Panc1 (cell line): ENCODE results near the gene WNT5A. TPM values are rescaled to one million over a fixed set of nuclear protein-coding genes. Genes with fewer than 3 reads are reported as not detected.

Source experiments
- ATAC-seq: fragments of 200-7000 bp; cut with Tn5 transposase; 2 replicates; pipeline ENCODE4 v1.9.1; 2020; ENCODE audit warnings: mild to moderate bottlenecking, moderate library complexity
- BruUV-seq: library from RNA; stranded (reverse); fragments of 400-500 nt; replicated peaks from 2 replicates; lab custom pipeline; 2021; lab: Mats Ljungman, UMichigan
- CTCF ChIA-PET: fragments of 300-600 bp; sonication (Branson Sonifier 250); formaldehyde crosslinking; loops from one replicate; lab custom pipeline; 2022; ENCODE audit warnings: antibody characterized with exemption; lab: Charles Lee
- POLR2A ChIA-PET: fragments of 300-600 bp; sonication (Branson Sonifier 250); formaldehyde crosslinking; loops from one replicate; lab custom pipeline; 2022; ENCODE audit warnings: antibody characterized with exemption; lab: Charles Lee
- DNase-seq: peaks from one replicate; pipeline ENCODE4 v3.0.0-alpha.2; 2010; ENCODE audit warnings: low read depth, low spot score
- H3K27ac ChIP-seq: 2 replicates; pipeline ENCODE4 v1.5.1; 2011; ENCODE audit warnings: mild to moderate bottlenecking, low read length, inconsistent platforms
- H3K27me3 ChIP-seq: fragments of 200-500 bp; sonication (Bioruptor generic); 2 replicates; pipeline ENCODE4 v1.6.0; 2014; ENCODE audit warnings: low read length, inconsistent platforms; ENCODE audit not compliant: control insufficient read depth, insufficient read depth
- H3K36me3 ChIP-seq: fragments of 200-500 bp; sonication (Bioruptor generic); 2 replicates; pipeline ENCODE4 v1.5.1; 2014; ENCODE audit warnings: inconsistent platforms, mild to moderate bottlenecking, low read length, moderate library complexity; ENCODE audit not compliant: control insufficient read depth, insufficient read depth
- H3K4me1 ChIP-seq: 2 replicates; pipeline ENCODE4 v1.5.1; 2011; ENCODE audit warnings: inconsistent platforms, mild to moderate bottlenecking, low read length, moderate library complexity; ENCODE audit not compliant: control insufficient read depth, insufficient read depth
- H3K4me3 ChIP-seq, 2 experiments: 2 replicates each; pipeline ENCODE4 v1.5.1; 2011 to 2012; ENCODE audit warnings: low read depth in 2 of 2, low read length in 2 of 2, mild to moderate bottlenecking in 2 of 2, inconsistent platforms in 1 of 2, moderate library complexity in 1 of 2
- H3K9me3 ChIP-seq: fragments of 200-500 bp; sonication (Bioruptor generic); 2 replicates; pipeline ENCODE4 v1.5.1; 2014; ENCODE audit warnings: low read depth, mild to moderate bottlenecking, inconsistent platforms, low read length, moderate library complexity; ENCODE audit not compliant: control insufficient read depth, insufficient read depth
- POLR2AphosphoS5 ChIP-seq: IDR thresholded peaks from 2 replicates; pipeline ENCODE4 v1.6.1; 2012; ENCODE audit warnings: mild to moderate bottlenecking, low read depth, low read length, moderate library complexity
- SIN3A ChIP-seq: IDR thresholded peaks from 2 replicates; pipeline ENCODE4 v1.6.1; 2012; ENCODE audit warnings: low read depth, mild to moderate bottlenecking, low read length, moderate library complexity, borderline replicate concordance; ENCODE audit not compliant: insufficient read depth
- TCF7L2 ChIP-seq: IDR thresholded peaks from 2 replicates; pipeline ENCODE4 v1.6.1; 2011; ENCODE audit warnings: mild to moderate bottlenecking, low read depth, low read length, inconsistent platforms
- in situ Hi-C: cut with HindIII; loops from 2 replicates; pipeline ENCODE4 v1.10.0; 2016; ENCODE audit warnings: low sequenced_read_pairs, low pct_unique_long_range_greater_than_20kb
- intact Hi-C: fragments of 100-400 bp; cut with micrococcal nuclease; formaldehyde crosslinking; loops from one replicate; pipeline ENCODE4 v1.10.0; 2022; ENCODE audit not compliant: unreplicated experiment
- total RNA-seq: library from RNA; stranded (reverse); gene quantifications from one replicate; pipeline ENCODE4 v1.2.1, GENCODE V29; 2021; ENCODE audit not compliant: unreplicated experiment
- TF ChIP-seq, protein P1 (sequence below), 2 experiments: IDR thresholded peaks; 2 replicates each; pipeline ENCODE4 v1.6.1; 2011 to 2012; ENCODE audit warnings: low read depth in 2 of 2, control low read depth in 1 of 2, low read length in 1 of 2, mild to moderate bottlenecking in 1 of 2, moderate library complexity in 1 of 2; ENCODE audit not compliant: insufficient read depth in 1 of 2
- TF ChIP-seq, protein P2 (sequence below): fragments of 450-650 bp; IDR thresholded peaks from 2 replicates; pipeline ENCODE4 v1.5.1; 2017; ENCODE audit warnings: mild to moderate bottlenecking

The WNT5A gene
- total RNA-seq, 1 experiment from 2014 or later = 0.54 TPM

GRCh38 chr3:55482496-55483195, 4.5 kb downstream of the WNT5A start:
- H3K9me3 ChIP-seq = no peaks in the 10 kb centered on the region
- TF ChIP-seq SIN3A (no peak), POLR2AphosphoS5 (no peak), TCF7L2 (no peak)
- TF ChIP-seq, protein P1, sequence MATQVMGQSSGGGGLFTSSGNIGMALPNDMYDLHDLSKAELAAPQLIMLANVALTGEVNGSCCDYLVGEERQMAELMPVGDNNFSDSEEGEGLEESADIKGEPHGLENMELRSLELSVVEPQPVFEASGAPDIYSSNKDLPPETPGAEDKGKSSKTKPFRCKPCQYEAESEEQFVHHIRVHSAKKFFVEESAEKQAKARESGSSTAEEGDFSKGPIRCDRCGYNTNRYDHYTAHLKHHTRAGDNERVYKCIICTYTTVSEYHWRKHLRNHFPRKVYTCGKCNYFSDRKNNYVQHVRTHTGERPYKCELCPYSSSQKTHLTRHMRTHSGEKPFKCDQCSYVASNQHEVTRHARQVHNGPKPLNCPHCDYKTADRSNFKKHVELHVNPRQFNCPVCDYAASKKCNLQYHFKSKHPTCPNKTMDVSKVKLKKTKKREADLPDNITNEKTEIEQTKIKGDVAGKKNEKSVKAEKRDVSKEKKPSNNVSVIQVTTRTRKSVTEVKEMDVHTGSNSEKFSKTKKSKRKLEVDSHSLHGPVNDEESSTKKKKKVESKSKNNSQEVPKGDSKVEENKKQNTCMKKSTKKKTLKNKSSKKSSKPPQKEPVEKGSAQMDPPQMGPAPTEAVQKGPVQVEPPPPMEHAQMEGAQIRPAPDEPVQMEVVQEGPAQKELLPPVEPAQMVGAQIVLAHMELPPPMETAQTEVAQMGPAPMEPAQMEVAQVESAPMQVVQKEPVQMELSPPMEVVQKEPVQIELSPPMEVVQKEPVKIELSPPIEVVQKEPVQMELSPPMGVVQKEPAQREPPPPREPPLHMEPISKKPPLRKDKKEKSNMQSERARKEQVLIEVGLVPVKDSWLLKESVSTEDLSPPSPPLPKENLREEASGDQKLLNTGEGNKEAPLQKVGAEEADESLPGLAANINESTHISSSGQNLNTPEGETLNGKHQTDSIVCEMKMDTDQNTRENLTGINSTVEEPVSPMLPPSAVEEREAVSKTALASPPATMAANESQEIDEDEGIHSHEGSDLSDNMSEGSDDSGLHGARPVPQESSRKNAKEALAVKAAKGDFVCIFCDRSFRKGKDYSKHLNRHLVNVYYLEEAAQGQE (IDR thresholded peaks at IDR 0.05; ENCODE audit: insufficient read depth in 1 of 2, low read depth in 2 of 2, low read length in 1 of 2) = no peak
- TF ChIP-seq, protein P2, sequence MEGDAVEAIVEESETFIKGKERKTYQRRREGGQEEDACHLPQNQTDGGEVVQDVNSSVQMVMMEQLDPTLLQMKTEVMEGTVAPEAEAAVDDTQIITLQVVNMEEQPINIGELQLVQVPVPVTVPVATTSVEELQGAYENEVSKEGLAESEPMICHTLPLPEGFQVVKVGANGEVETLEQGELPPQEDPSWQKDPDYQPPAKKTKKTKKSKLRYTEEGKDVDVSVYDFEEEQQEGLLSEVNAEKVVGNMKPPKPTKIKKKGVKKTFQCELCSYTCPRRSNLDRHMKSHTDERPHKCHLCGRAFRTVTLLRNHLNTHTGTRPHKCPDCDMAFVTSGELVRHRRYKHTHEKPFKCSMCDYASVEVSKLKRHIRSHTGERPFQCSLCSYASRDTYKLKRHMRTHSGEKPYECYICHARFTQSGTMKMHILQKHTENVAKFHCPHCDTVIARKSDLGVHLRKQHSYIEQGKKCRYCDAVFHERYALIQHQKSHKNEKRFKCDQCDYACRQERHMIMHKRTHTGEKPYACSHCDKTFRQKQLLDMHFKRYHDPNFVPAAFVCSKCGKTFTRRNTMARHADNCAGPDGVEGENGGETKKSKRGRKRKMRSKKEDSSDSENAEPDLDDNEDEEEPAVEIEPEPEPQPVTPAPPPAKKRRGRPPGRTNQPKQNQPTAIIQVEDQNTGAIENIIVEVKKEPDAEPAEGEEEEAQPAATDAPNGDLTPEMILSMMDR = no peak
- H3K27ac ChIP-seq = no peak overlapping the region
- H3K36me3 ChIP-seq = no peaks in the 10 kb centered on the region
- intact Hi-C loops (loop anchor here (10.0 kb wide), 1 partner anchor 618 kb away; no protein-coding TSS in a partner anchor), in situ Hi-C loops (no loop called here)
- no peak overlapping the region; a peak in 1 of 4 replicates for H3K4me3 ChIP-seq
- ATAC-seq = no peak
- H3K27me3 ChIP-seq = peaks cover 13% of the 10 kb centered on the region
- peaks cover 3% of the 10 kb centered on the region; the same call in 1 of the 2 replicates for H3K4me1 ChIP-seq
- CTCF ChIA-PET = no interaction called here
- DNase-seq = no peak
- BruUV-seq = no TSS peak
- POLR2A ChIA-PET = no interaction called here

GRCh38 chr3:55481744-55482495, 5.2 kb downstream of the WNT5A start:
- in situ Hi-C loops = no loop called here
- peak overlapping the region in 1 of 2 experiments; percentile 53; a peak in 2 of 4 replicates for H3K4me3 ChIP-seq
- no TSS peak for BruUV-seq
- no peak for DNase-seq
- H3K36me3 ChIP-seq = no peaks in the 10 kb centered on the region
- ChIA-PET POLR2A (no interaction called here), CTCF (no interaction called here)
- intact Hi-C loops = loop anchor here (10.0 kb wide), 1 partner anchor 617 kb away; no protein-coding TSS in a partner anchor
- no peak for TF ChIP-seq POLR2AphosphoS5
- TF ChIP-seq TCF7L2 = no peak
- H3K4me1 ChIP-seq = peaks cover 3% of the 10 kb centered on the region; the same call in 1 of the 2 replicates
- no peak overlapping the region for H3K27ac ChIP-seq
- no peaks in the 10 kb centered on the region for H3K9me3 ChIP-seq
- H3K27me3 ChIP-seq = peaks cover 13% of the 10 kb centered on the region
- no peak; the same call in 1 of the 2 replicates for ATAC-seq
